NOMO-1 treated with dmso at 0.1 percent for 144 hours (cell line): ENCODE measurements around the gene PPP2R5D.
"Not testable (repeated sequence)": the region's sequence is repeated elsewhere in the genome, so short reads cannot be mapped to it uniquely, and the experiment has no call there.

Experiments used
- DNase-seq: peaks from one replicate; lab custom pipeline; 2025; ENCODE audit not compliant: unreplicated experiment; lab: John Stamatoyannopoulos, UW

PPP2R5D gene

GRCh38 chr6:42988486-42989020 is 4.2 kb downstream of the PPP2R5D start:
- DNase-seq: no peak

DNA sequence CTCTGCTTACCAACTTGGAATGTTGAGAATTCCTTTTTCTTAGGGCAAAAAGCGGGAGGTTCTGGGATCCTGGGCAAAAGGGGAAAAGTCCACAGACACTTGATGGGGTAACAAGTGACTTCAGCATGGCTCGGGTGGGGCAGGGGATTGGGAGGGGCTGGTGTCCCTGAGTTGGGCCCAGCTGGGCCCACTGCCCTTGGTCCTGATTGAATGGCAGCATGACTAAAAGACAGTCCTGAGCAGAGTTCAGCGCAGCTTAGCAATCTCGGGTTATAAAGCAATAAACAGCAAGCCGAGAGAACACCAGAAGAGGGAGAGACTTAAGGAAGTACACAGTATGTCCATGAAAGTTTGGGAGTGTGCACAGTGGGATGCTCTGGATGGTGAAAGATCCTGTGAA is 5.6 kb downstream of the PPP2R5D start:
- DNase-seq: no peak

DNA sequence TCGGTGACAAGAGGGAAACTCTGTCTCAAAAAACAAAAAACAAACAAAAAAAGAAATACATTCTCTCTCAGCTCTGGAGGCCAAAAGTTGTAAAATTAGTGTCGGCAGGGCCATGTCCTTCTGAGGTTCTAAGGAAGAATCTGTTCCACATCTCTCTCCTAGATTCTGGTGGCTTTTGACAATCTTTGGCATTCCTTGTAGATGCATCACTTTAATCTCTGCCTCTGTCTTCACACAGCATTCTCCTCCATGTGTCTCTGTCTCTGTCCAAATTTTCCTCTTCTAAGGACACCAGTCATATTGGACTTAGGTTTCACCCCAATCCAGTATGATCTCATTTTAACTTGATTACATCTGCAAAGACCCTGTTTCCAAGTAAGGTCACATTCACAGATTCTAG is 9.1 kb downstream of the PPP2R5D start:
- no peak for DNase-seq

GRCh38 chr6:42996513-42996912 is 12.1 kb downstream of the PPP2R5D start:
- DNase-seq: no peak

DNA sequence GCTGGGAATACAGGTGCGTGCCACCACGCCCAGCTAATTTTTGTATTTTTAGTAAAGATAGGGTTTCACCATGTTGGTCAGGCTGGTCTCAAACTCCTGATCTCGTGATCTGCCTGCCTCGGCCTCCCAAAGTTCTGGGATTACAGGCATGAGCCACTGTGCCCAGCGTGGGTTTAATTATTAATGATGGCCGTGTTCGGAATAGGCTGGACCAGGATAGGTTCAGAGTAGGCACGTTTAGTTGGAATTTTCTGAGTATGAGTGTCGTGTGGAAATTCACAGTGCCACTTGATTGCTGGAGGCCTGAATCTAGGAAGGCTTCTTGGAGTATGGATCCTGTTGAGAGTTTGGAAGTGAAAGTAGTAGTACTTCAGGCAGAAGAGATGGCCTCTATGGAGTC is 13.8 kb downstream of the PPP2R5D start:
- DNase-seq: not testable (repeated sequence)

GRCh38 chr6:43001843-43002242 is 17.5 kb downstream of the PPP2R5D start:
- DNase-seq: no peak

DNA sequence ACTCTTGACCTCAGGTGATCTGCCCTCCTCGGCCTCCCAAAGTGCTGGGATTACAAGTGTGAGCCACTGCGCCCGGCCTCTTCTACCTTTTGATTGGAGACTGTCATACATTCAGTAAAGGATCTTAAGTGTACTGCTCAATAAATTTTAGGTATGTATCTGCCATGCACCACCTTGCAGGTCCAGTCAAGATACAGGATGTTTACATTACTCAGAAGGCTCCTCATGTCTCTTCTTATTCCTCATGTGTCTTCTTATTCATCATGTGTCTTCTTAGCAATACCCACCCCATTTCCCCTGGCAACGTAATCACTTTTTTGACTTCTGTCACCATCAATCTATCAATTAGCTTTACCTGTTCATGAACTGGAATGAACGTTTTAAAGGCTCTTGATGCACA is 21.5 kb downstream of the PPP2R5D start:
- DNase-seq: no peak

DNA sequence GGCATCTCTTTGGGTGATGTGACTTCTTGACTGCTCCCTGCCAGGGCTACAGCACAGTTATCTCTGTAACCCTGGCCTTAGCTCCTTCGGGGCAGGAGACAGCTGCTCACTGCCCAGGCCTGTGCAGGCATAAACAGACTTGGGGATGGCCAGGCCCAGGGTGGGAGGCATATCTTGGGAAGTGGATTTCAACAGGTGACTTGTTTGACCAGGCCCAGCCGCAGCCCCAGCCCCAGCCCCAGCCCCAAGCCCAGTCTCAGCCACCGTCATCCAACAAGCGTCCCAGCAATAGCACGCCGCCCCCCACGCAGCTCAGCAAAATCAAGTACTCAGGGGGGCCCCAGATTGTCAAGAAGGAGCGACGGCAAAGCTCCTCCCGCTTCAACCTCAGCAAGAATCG is 21.9 kb downstream of the PPP2R5D start:
- DNase-seq: no peak

GRCh38 chr6:43007126-43007525 is 22.8 kb downstream of the PPP2R5D start:
- DNase-seq: no peak

DNA sequence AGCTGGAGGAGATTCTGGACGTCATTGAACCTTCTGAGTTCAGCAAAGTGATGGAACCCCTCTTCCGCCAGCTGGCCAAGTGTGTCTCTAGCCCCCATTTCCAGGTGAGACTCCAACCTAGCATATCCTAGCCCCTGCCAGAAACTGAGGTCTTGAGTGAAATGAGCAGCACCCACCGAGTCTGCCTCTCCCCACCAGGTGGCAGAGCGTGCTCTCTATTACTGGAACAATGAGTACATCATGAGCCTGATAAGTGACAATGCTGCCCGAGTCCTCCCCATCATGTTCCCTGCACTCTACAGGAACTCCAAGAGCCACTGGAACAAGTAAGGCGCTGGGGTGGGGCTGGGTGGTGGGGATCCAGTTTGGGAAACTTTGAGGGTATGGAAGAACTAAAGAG is 24.8 kb downstream of the PPP2R5D start:
- no peak for DNase-seq

GRCh38 chr6:43011207-43011606 is 26.8 kb downstream of the PPP2R5D start:
- DNase-seq: no peak

DNA sequence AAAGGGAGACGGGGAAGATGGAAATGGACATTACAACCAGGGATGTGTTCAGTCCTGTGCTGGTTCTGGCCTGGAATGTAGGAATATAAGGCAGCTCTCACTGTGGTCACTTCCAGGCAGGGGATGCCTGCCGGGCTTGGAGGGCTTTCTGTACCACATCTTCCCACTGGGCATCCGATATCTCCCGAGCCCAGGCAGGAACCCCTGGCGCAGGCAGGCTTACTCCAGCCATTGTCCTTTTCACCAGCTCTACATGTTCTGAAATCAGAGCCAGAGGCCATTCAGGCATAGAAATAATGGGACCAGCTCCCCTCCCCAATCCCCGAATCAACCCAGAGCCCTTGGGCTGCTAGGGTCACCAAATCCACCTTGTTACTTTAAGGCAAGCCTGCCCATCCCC is 28.0 kb downstream of the PPP2R5D start:
- no peak for DNase-seq

DNA sequence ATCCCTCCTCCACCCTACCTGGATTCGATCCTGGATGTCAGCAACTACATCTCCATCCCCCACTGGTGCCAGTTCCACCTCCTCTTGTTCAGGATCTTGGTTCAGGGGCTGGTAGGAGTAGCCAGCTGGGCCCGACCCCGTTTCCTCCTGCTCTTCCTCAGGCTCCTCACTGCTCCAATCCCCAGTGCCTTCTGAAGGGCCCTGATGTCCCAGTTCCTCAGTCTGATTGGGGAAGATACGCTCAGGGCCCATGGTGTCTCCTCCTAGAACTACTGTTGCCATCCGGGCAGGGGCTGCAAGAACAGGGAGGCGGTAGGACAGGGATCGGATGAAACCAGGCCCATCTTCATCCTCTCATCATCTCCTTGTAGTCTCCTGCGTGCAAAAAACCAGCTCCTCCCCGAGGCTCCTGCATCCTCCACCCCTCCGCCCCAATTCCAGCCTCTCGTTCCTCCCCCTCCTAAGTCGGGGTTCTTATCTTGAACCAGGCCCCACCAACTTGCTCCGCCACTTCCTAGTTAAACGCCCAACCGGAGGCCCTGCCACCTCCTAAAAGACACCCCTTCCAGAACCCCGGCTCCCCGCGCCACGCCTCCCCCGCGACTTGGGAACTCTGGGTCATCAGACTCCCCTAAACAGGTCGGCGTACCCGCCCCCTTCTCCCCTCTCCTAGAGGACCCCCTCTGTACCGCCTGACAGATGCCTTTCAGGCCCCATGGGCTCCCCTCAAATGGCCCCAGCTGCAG is 28.9 kb downstream of the PPP2R5D start:
- DNase-seq: peak; percentile 22

DNA sequence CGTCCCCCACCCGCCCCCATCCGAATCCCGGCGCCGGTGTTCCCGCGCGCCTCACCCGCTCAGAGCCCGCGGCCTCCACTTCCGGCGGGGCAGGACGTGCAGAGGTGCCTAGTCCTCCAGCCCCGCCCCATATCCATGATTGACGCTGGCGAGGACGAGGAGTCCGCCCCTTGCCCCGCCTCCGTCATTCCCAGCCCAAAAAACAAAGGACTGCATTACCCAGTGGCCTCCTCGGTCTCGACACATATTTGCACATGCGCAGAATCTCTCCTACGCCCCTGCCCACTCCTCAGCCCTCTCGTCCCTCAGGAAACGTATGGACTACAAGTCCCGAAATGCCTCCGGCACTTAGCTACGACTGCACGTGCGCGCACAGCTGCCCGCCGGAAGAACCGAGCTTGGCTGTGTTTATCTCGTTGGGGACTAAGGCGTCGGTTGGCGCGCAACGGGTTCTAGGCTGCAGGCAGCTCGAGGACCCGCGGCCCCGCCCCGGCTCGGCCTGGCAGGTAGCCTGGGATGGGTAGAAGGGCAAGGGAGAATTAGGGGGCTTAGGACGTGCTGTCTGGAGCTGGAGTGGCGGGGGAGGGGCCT is 29.6 kb downstream of the PPP2R5D start, which contains the start of the genes KLHDC3 and MEA1:
TSS of gene KLHDC3 (plus strand) at position 407 of the 591 bp plus-strand sequence. CDS start 2,944 bp downstream, outside the sequence.
TSS of gene MEA1 (minus strand) at position 104 of the 591 bp plus-strand sequence. CDS start 133 bp downstream, outside the sequence.
- DNase-seq: peak; percentile 99

DNA sequence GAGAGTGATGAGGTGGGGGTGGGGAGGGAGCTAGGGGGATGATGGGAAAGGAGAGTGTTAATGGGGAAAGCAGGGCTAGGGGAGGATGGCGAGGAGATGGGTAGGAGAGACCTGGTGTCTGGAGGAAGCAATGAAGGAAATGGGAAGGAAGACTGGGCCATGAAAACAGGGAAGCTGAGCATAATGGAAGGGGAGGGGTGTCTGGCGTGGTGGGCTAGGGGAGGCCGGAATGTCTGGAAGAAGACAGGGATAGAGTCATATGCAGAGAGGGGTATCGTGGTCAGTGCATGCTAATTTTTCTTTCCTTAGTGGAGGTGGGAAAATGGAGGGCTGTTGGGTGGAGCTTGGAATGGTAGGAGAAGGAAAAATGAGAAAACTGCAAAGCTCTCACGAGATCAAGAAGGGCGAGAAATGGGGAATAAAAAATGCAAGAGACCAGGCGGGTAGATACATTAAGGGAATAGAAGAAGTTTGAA is 30.1 kb downstream of the PPP2R5D start:
- DNase-seq: no peak

DNA sequence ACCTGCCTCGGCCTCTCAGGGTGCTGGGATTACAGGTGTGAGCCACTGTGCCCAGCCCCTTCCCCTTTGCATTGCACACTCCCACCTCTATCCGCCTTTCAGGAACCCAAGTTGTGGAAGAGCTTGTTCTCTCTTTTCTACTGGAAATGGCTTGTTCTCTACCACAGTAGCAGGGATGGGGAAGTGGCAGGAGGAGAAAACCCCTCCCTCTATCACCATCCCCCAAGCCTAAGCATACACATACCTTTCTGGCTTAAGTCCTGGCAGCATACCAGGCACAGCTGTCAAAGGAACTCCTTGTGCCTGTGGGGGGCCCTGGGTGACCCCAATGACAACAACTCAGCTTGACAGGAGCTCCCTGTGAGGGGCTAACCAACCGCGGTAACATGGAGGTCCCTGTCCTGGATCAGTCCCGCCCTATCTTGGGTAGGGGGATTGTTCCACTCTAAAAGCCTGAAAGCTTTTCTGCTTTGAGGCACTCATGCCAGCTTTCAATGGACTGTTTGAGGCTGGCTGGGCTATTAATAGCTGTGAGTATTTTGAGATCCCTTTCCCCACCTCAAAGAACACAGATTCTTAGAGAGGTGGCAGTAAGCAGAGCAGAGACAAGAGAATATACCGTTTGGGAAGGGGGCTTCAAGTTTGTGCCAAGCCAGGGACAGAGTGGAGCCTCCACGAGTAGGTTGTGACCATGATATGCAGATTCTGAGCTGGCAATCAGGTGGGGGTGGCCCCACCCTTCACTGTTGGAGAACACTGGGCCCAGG is 32.0 kb downstream of the PPP2R5D start:
- DNase-seq: no peak

GRCh38 chr6:43016943-43017334 is 32.6 kb downstream of the PPP2R5D start:
- DNase-seq: no peak

GRCh38 chr6:43019152-43019551 is 34.8 kb downstream of the PPP2R5D start:
- DNase-seq: no peak

DNA sequence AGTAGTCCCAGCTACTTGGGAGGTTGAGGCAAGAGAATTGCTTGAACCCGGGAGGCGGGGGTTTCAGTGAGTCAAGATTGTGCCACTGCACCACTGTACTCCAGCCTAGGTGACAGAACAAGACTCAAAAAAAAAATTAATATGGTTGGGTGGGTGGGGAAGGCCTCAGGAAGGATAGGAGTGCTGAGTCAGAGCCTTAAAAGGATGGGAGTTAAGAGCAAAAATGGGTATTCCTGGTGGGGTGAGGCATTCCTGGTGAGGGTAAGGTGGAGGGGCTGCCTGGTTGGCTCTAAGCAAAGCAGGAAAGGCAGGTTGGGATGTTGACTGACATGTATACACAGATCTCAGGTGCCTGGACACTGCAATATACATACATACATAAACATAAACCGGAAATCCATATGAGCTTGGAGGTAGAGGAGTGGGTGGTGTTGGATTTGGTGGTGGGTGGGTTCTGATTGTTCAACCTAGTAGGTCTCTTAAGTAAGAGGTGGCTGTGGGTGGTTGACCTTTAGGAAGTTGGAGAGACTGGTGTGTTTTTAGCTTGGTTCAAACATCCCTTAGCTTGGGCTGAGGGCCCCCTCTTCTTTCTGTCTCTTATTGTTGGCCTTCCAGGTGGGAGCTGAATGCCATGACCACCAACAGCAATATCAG is 35.8 kb downstream of the PPP2R5D start:
- no peak for DNase-seq

DNA sequence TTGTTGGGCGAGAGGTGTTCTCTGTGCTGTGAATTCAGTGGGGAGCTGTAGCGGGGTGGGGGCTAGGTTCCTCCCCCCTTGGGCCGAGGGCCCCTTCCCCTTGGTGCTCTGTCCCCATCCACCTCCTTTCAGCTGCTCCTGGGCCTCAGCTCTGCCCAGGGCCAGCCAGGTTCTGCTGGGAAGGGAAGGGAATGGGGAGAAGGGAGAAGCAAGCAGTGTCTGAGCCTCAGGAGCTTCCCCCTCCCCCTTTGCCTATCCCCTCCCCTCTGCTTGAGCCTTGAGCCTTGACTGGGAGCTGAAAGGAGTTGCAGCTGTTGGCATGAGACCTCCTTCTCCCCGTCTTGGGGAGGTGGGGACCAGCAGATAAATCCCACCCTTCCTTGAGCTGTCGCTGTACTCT is 36.5 kb downstream of the PPP2R5D start:
- no peak for DNase-seq
